Measurements from ENCODE around the gene ANKRD40CL.

Gene ANKRD40CL

GRCh38 chr17:50799582-50799981 is 32.3 kb upstream of the ANKRD40CL start:
- H3K4me3 ChIP-seq (ENCODE audit: low read length): no peak overlapping the region
- TF ChIP-seq, protein P1, sequence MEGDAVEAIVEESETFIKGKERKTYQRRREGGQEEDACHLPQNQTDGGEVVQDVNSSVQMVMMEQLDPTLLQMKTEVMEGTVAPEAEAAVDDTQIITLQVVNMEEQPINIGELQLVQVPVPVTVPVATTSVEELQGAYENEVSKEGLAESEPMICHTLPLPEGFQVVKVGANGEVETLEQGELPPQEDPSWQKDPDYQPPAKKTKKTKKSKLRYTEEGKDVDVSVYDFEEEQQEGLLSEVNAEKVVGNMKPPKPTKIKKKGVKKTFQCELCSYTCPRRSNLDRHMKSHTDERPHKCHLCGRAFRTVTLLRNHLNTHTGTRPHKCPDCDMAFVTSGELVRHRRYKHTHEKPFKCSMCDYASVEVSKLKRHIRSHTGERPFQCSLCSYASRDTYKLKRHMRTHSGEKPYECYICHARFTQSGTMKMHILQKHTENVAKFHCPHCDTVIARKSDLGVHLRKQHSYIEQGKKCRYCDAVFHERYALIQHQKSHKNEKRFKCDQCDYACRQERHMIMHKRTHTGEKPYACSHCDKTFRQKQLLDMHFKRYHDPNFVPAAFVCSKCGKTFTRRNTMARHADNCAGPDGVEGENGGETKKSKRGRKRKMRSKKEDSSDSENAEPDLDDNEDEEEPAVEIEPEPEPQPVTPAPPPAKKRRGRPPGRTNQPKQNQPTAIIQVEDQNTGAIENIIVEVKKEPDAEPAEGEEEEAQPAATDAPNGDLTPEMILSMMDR (conservative IDR thresholded peaks at IDR 0.05; ENCODE audit: low read depth, low read length): no peak
- DNase-seq (ENCODE audit: low read depth): no peak

DNA sequence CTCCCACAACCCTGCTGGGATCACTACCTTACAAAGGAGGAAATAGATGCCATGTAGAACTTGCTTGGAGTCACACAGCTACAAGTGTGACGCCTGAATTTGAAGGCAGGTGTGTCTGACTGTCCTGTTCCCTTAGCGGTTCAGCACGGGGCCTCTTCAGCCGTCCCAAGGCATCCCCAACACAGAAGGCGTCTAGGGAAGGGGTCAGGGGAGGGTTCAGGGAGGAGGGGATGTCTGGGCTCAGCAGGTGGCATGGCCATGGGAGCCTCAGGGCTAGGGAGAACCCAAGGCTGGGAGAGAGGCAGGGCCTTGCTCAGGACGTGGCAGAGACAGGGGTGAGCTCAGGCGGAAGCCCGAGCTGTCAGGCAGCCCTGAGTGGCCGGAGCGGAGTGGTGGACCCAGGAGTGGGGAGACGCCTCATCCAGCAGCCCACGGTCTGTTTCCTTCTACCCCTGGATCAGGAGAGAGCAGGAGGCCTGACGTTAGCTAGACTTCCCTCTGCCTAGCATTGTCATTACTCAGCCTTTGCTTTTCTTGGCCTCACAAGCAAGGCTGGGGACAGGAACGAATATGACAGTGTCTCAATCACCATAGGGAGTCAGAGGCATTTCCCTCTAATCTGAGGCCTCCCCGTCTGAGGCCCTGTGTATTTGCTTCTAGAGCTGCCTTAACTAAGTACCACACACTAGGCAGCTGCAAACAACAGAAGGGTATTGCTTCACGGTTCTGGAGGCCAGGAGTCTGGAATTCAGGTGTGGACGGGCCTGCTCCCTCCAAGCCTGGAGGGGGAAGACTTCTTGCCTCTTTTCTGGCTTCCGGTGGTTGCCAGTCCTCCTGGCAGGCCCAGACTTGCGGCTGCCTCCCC is 31.3 kb upstream of the ANKRD40CL start:
- DNase-seq (ENCODE audit: low read depth): no peak
- TF ChIP-seq, protein P1 (conservative IDR thresholded peaks at IDR 0.05; ENCODE audit: low read depth, low read length): no peak
- H3K4me3 ChIP-seq (ENCODE audit: low read length): no peak overlapping the region

DNA sequence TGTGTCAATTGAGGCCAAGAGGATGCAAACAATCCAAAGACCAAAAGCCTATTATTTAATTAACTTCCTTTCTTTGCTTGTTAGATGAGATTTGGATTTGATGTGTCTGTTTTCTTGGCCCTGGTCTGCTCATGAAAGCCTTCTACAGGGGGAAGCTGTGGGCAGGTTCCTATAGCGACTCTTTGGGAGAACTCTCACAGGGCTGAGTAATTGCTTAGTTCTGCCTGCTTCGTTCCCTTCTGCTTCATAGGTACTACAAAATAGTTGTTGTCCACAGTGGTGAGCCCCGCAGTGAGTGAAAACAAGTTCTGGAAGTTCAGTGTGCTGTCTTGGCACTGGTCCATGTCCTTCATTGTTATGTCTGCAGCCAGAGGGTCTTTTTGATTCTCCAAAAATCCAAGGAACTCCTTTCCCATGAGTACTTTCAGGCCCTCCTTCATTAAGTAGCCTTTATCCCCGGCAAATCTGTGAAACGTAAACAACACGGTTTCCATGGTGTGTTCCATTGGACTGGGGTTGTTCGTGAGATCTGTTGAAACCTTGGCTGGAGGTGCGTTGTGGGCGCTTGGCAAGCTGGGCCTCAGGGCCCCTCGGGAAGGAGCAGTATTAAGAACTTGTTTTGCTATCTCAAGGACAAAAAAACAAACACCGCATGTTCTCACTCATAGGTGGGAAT is 30.0 kb upstream of the ANKRD40CL start:
- TF ChIP-seq, protein P1 (conservative IDR thresholded peaks at IDR 0.05; ENCODE audit: low read depth, low read length): no peak
- no peak overlapping the region for H3K4me3 ChIP-seq (ENCODE audit: low read length)
- DNase-seq (ENCODE audit: low read depth): no peak

DNA sequence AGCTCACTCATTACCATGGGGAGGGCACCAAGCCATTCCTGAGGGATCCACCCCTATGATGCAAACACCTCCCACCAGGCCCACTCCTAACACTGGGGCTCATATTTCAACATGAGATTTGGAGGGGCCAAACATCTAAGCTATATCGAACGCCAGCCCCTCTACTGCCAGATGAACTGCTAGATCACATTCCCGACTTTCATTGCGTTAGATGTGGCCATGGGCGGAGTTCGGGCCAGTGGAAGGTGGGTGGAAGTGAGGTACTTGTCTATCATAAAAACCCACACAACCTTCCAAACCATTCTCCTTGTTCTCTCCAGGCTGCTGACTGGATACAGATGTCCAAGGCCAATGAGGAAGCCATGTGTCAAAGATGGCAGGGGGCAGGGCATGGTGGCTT is 27.0 kb upstream of the ANKRD40CL start:
- no peak for DNase-seq (ENCODE audit: low read depth)
- TF ChIP-seq, protein P1 (conservative IDR thresholded peaks at IDR 0.05; ENCODE audit: low read depth, low read length): no peak

DNA sequence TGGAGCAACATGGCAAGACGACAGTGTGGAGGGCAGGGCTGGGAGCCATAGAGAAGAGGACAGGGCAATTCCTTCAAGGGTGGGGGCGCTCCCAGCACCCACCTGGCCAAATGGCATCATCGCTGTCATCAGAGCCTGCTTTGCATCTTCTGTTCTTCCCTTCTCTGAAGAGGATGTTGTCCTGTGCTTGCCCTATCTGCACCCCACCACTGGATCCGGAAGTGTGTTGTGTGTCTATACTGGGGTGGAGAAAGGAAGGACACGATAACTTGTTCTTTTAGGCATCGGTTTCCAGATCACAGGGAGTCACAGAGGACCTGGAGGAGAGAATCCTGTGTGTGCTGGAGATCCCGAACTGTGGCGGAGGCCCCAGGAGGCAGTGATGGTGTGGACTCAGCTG is 25.7 kb upstream of the ANKRD40CL start:
- no peak for DNase-seq (ENCODE audit: low read depth)
- TF ChIP-seq, protein P1 (conservative IDR thresholded peaks at IDR 0.05; ENCODE audit: low read depth, low read length): no peak
- no peak overlapping the region for H3K4me3 ChIP-seq (ENCODE audit: low read length)

More for the DNA sequence above, 27.0 kb upstream of the ANKRD40CL start:
- no peak overlapping the region for H3K4me3 ChIP-seq (ENCODE audit: low read length)

GRCh38 chr17:50792132-50792531 is 24.8 kb upstream of the ANKRD40CL start:
- DNase-seq (ENCODE audit: low read depth): no peak
- H3K4me3 ChIP-seq (ENCODE audit: low read length): no peak overlapping the region
- TF ChIP-seq, protein P1 (conservative IDR thresholded peaks at IDR 0.05; ENCODE audit: low read depth, low read length): no peak

Measured in retinal pigment epithelial cell (primary cell).